HFFc6 (cell line): ENCODE results near the gene PRDM16. TPM values are rescaled to one million over a fixed set of nuclear protein-coding genes. Genes with fewer than 3 reads are reported as not detected.

Experiments used
- DNase-seq: peaks from one replicate; pipeline ENCODE4 v3.0.0-alpha.2; 2018
- H3K27ac Mint-ChIP-seq: 2 replicates; pipeline ENCODE4 v1.8.0; 2020; ENCODE audit warnings: mild to moderate bottlenecking, mixed read lengths
- H3K27me3 Mint-ChIP-seq: 2 replicates; pipeline ENCODE4 v1.8.0; 2021; ENCODE audit warnings: mild to moderate bottlenecking, moderate library complexity, mixed read lengths; ENCODE audit not compliant: insufficient read depth
- H3K36me3 Mint-ChIP-seq: 2 replicates; pipeline ENCODE4 v1.8.0; 2021; ENCODE audit warnings: low read depth, mixed read lengths
- H3K4me1 Mint-ChIP-seq: 2 replicates; pipeline ENCODE4 v1.8.0; 2020; ENCODE audit warnings: low read depth, mixed read lengths
- H3K4me3 Mint-ChIP-seq: 2 replicates; pipeline ENCODE4 v1.8.0; 2020; ENCODE audit warnings: mild to moderate bottlenecking, moderate library complexity, mixed read lengths
- H3K9me3 Mint-ChIP-seq: 2 replicates; pipeline ENCODE4 v1.8.0; 2020; ENCODE audit warnings: mild to moderate bottlenecking, mixed read lengths
- total RNA-seq, 6 experiments: library from RNA; stranded (reverse); fragmentation: NEBNext Ultra II Directional; extraction: Animal tissue kit (Norgen Biotek cat#: 25700); gene quantifications; 2 replicates in 1 of 6; 3 replicates in 5 of 6; pipeline ENCODE4 v1.2.3, GENCODE V29; 2021
- TF ChIP-seq, protein P1 (sequence below): fragments of 200-600 bp; sonication (generic); IDR thresholded peaks from 2 replicates; pipeline ENCODE4 v1.5.0; 2021; ENCODE audit warnings: antibody characterized with exemption, mild to moderate bottlenecking

The PRDM16 gene
- total RNA-seq, 6 experiments from 2014 or later: not detected

DNA sequence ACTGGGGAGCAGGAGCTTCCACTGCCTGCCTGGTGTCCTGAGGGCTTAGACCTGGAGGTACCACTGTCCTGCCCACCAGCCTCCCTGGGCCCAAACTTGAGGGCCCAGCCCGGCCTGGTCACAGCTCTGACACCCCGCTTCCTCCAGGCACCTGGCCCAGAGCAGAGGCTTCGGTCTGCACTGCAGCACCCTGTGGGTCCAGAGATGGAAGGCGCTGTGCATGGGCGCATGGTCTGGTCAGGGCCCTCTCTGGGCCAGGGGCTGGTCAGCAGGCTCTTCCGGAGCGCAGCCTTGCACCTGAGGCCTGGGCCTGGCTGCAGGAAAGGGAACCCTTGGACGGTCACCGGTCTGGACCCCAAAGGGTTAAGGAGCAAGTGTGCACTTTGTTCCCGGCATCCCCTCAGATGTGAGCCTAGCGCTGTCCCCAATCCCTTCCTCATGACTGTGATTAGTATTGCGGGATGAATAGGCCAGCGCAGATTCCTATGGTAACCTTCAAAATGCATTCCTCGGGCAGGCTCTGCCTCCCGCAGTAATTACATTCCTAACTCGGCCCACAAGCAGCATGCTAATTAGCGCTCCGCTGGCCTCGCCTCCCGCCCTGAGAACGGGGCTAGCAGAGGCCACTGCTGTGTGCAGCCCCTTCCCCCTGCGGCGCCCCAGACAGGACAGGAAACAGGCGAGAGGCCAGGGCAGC is 36.3 kb downstream of the PRDM16 start:
- TF ChIP-seq, protein P1, sequence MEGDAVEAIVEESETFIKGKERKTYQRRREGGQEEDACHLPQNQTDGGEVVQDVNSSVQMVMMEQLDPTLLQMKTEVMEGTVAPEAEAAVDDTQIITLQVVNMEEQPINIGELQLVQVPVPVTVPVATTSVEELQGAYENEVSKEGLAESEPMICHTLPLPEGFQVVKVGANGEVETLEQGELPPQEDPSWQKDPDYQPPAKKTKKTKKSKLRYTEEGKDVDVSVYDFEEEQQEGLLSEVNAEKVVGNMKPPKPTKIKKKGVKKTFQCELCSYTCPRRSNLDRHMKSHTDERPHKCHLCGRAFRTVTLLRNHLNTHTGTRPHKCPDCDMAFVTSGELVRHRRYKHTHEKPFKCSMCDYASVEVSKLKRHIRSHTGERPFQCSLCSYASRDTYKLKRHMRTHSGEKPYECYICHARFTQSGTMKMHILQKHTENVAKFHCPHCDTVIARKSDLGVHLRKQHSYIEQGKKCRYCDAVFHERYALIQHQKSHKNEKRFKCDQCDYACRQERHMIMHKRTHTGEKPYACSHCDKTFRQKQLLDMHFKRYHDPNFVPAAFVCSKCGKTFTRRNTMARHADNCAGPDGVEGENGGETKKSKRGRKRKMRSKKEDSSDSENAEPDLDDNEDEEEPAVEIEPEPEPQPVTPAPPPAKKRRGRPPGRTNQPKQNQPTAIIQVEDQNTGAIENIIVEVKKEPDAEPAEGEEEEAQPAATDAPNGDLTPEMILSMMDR: no peak
- Mint-ChIP-seq H3K9me3 (peaks cover 21% of the 10 kb centered on the region; the same call in 1 of the 2 replicates), H3K4me3 (no peak overlapping the region), H3K27me3 (peaks cover 7% of the 10 kb centered on the region), H3K4me1 (no peaks in the 10 kb centered on the region), H3K36me3 (no peaks in the 10 kb centered on the region), H3K27ac (no peak overlapping the region)
- no peak for DNase-seq

DNA sequence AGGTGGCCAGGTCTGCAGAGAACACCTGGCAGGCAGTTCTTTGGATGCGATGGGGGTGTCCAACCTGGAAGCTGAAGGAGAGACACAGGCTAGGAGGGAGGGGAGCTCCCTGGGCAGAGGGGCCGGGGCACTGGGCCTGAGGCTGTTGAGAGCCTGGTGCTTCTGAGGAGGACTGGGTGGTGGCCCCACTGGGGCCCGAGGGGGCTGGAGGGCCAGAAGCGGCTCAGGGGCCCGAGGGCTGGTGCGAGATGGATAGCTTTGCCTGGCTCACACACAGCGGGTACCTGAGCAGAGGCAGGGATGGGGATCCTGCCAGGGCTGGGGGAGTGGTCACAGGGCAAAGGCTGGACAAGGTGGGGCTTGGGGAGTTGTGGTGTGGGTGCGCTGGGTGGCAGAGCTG is 37.2 kb downstream of the PRDM16 start:
- no peaks in the 10 kb centered on the region for H3K4me1 Mint-ChIP-seq
- no peaks in the 10 kb centered on the region for H3K36me3 Mint-ChIP-seq
- H3K27ac Mint-ChIP-seq: no peak overlapping the region
- no peak overlapping the region for H3K4me3 Mint-ChIP-seq
- no peak for DNase-seq
- TF ChIP-seq, protein P1: no peak
- H3K9me3 Mint-ChIP-seq: peaks cover 21% of the 10 kb centered on the region; the same call in 1 of the 2 replicates
- peaks cover 7% of the 10 kb centered on the region for H3K27me3 Mint-ChIP-seq

DNA sequence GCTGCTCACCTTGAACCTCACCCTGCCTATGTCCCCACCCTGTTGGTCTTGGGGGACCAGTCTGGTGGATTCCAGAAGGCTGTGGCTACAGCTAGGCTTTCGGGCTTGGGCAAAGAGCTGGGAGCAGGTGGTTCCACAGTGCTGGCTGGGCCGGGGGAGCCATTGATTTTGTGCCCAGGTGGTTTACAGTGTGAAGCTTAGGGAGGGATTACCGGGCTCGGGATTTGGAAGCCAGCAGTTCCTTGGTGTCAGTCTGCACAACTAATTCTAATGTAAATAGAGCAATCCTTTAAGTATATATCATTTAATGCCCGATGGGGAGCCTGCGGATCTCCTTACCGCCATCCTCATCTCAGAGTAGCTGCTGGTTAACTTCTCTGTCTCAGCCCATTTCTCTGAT is 38.2 kb downstream of the PRDM16 start:
- no peak for DNase-seq
- Mint-ChIP-seq H3K4me3 (no peak overlapping the region), H3K36me3 (no peaks in the 10 kb centered on the region), H3K27me3 (peaks cover 7% of the 10 kb centered on the region), H3K4me1 (no peaks in the 10 kb centered on the region), H3K27ac (no peak overlapping the region), H3K9me3 (peaks cover 27% of the 10 kb centered on the region; the same call in 1 of the 2 replicates)
- TF ChIP-seq, protein P1: no peak

DNA sequence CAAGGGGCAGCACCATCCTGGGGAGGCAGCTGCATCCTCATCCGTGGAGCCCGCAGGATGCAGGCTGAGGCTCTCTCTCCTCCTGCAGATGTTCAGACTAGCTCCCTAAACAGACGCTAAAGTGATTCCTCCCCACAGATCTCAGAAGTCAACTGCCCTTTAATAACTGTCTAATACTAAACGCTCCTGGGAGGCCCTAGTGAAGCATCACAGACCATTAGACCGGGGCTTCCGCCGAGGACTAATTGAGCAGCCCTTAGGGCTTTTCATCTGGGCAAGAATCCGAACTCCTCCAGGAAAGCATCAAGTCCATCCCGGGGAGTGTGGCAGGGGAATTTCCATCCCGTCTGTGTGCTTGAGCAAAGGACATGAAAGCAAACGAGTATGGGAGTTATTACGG is 40.4 kb downstream of the PRDM16 start:
- Mint-ChIP-seq H3K36me3 (no peaks in the 10 kb centered on the region), H3K4me1 (no peaks in the 10 kb centered on the region), H3K9me3 (peaks cover 20% of the 10 kb centered on the region), H3K27ac (no peak overlapping the region), H3K27me3 (peaks cover 7% of the 10 kb centered on the region), H3K4me3 (no peak overlapping the region)
- TF ChIP-seq, protein P1: no peak
- DNase-seq: no peak

DNA sequence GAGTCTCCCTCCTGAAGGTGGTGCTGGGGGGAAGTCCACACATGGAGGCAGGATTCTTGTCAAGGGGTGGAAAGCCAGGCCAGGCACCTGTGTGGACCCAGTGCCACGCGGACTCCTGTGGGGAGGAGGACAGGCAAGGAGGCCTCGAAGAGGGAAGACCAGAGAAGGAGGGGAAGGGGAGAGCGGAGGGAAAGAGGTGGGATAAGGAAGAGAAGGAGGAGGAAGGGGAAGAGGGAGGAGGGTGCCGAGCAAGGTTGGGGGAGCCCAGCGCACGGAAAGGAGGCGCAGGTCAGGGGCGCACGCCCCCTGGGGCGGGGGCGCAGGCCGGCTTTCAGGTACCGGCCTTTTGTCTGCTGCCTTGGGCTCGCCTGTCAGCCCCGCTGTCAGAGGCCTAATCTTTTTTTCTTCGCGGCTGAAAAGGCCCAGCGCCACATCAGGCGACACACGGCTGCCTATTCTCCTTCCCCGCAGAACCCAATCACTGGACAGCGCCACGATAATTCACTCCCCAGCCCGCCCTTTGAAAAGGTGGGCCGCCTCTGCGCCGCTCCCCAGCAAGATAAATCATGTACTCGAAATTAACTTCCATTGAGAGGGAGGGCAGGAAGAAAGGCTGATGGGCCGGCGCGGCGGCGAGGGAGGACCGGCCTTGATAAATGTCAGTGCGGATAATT is 42.5 kb downstream of the PRDM16 start:
- no peak overlapping the region for H3K4me3 Mint-ChIP-seq
- H3K27me3 Mint-ChIP-seq: peaks cover 5% of the 10 kb centered on the region
- H3K36me3 Mint-ChIP-seq: no peaks in the 10 kb centered on the region
- H3K4me1 Mint-ChIP-seq: no peaks in the 10 kb centered on the region
- TF ChIP-seq, protein P1: no peak
- no peak overlapping the region for H3K27ac Mint-ChIP-seq
- H3K9me3 Mint-ChIP-seq: peaks cover 29% of the 10 kb centered on the region
- DNase-seq: no peak
